Tibial nerve (tissue), 4 donors: ENCODE data around the gene MACF1.
"Not testable (repeated sequence)": the region's sequence is repeated elsewhere in the genome, so short reads cannot be mapped to it uniquely, and the experiment has no call there.

Experiments
- CTCF ChIP-seq, 5 experiments: fragments of 200-600 bp in 3 of 5; fragments of 450-650 bp in 2 of 5; sonication (generic) in 3 of 5; IDR thresholded peaks; one replicate each; pipeline ENCODE4 v1.5.1; 2016 to 2019; ENCODE audit warnings: antibody characterized with exemption in 5 of 5, mild to moderate bottlenecking in 3 of 5, moderate library complexity in 2 of 5
- EP300 ChIP-seq, 2 donors: sonication (generic); formaldehyde crosslinking; IDR thresholded peaks; one replicate each; pipeline ENCODE4 v1.6.1; 2017; ENCODE audit warnings: antibody characterized with exemption in 2 of 2, mild to moderate bottlenecking in 1 of 2
- POLR2A ChIP-seq, 2 donors: fragments of 450-650 bp; IDR thresholded peaks; one replicate each; pipeline ENCODE4 v1.6.1; 2017; ENCODE audit warnings: antibody characterized with exemption in 2 of 2, mild to moderate bottlenecking in 2 of 2, moderate library complexity in 2 of 2

- TF ChIP-seq CTCF, EP300, POLR2A (IDR thresholded peaks at IDR 0.05): not testable (repeated sequence)
Observed at GRCh38 chr1:39514710-39515124, 310.2 kb downstream of the MACF1 start.
